BLaER1 treated with 17β-estradiol and CSF1 and Interleukin-3, amounts not matched to agents 10 nM and 100 nM (cell line): Measurements from ENCODE around the gene GRB2.
A peak's percentile ranks its signal among the peaks of the same experiment; 100 is the strongest.

Source experiments
- H3K27ac ChIP-seq, 11 experiments: shearing (Covaris generic); formaldehyde crosslinking; 2 replicates each; pipeline ENCODE4 v1.8.1; 2022
- H3K27me3 ChIP-seq, 11 experiments: shearing (Covaris generic); formaldehyde crosslinking; 2 replicates each; pipeline ENCODE4 v1.8.1; 2022
- H3K36me3 ChIP-seq, 11 experiments: shearing (Covaris generic); formaldehyde crosslinking; 2 replicates each; pipeline ENCODE4 v1.8.1; 2022
- H3K4me1 ChIP-seq, 10 experiments: shearing (Covaris generic); formaldehyde crosslinking; 2 replicates each; pipeline ENCODE4 v1.8.1; 2022
- H3K4me2 ChIP-seq, 11 experiments: shearing (Covaris generic); formaldehyde crosslinking; 2 replicates each; pipeline ENCODE4 v1.8.1; 2022
- H3K4me3 ChIP-seq, 10 experiments: shearing (Covaris generic); formaldehyde crosslinking; 2 replicates each; pipeline ENCODE4 v1.8.1; 2022
- H3K9ac ChIP-seq, 11 experiments: shearing (Covaris generic); formaldehyde crosslinking; 2 replicates each; pipeline ENCODE4 v1.8.1; 2022
- H3K9me3 ChIP-seq, 11 experiments: shearing (Covaris generic); formaldehyde crosslinking; replicated peaks in 1 of 11; 2 replicates each; pipeline ENCODE4 v1.8.1; 2022
- H4K20me1 ChIP-seq, 11 experiments: shearing (Covaris generic); formaldehyde crosslinking; 2 replicates each; pipeline ENCODE4 v1.8.1; 2022
- Cebpa-rat ChIP-seq, 11 experiments: shearing (Covaris generic); IDR thresholded peaks; 2 replicates each; pipeline ENCODE4 v1.8.1; 2022

Gene GRB2

DNA sequence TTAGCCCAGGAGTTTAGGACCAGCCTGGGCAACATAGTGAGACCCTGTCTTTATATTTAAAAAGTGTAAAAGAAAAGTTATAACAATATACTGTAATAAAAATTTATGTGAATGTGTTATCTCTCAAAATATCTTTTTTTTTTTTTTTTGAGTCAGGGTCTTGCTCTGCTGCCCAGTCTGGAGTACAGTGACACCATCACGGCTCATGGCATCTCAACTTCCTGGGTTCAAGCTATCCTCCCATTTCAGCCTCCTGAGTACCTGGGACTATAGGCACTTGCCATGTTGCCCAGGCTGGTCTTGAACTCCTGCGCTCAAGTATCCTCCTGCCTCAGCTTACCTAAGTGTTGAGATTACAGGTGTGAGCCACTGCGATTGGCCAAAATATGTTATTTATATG is 70.8 kb downstream of the GRB2 start:
- Histone ChIP-seq H4K20me1 (peaks cover 8 to 100% (median 89%) of the 10 kb centered on the region in 11 experiments; a peak in 21 of 22 replicates), H3K4me3 (no peak overlapping the region), H3K27me3 (no peaks in the 10 kb centered on the region), H3K4me1 (peaks cover 81 to 95% (median 91%) of the 10 kb centered on the region in 10 experiments), H3K9ac (no peak overlapping the region), H3K9me3 (peaks cover 0 to 3% (median 0%) of the 10 kb centered on the region in 11 experiments; a peak in 1 of 22 replicates), H3K27ac (peak overlapping the region in 4 of 11 experiments; percentile 1 to 29 (median 10); a peak in 3 of 22 replicates), H3K36me3 (peaks cover 35 to 69% (median 50%) of the 10 kb centered on the region in 11 experiments), H3K4me2 (peak overlapping the region; percentile 22 to 99 (median 89); a peak in 16 of 22 replicates)
- TF ChIP-seq Cebpa-rat (IDR thresholded peaks at IDR 0.05), result no peak

DNA sequence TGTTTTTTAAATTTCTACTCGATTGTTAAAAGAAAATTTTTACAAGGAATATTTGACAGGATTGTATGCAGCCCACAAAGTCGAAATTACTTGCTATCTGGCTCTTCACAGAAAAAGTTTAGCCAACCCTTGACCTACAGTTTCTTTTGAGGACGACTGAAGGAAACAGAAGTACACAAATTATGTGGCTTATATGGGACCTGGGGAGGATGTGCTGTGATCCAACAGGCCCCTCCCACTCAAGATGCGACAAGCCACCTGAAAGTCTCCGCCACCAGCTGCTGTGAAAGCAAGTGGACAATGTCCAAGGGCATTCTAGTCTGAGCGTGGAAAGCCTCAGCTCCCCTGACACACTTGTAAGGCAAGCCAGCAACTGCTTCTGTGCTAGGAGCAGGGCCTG is 73.8 kb downstream of the GRB2 start:
- Histone ChIP-seq H3K36me3 (peaks cover 53 to 89% (median 70%) of the 10 kb centered on the region in 11 experiments), H3K4me1 (peaks cover 82 to 96% (median 93%) of the 10 kb centered on the region in 10 experiments), H3K27me3 (no peaks in the 10 kb centered on the region), H3K9ac (0 out of 22 replicates have a peak overlapping the region, but pooled peaks of 1 of the 11 experiments have one; percentile 8), H3K4me3 (no peak overlapping the region), H3K9me3 (peaks cover 0 to 3% (median 0%) of the 10 kb centered on the region in 11 experiments; a peak in 1 of 22 replicates), H3K27ac (peak overlapping the region in 5 of 11 experiments; percentile 2 to 26 (median 14); a peak in 2 of 22 replicates), H3K4me2 (peak overlapping the region in 9 of 11 experiments; percentile 1 to 61 (median 24); a peak in 13 of 22 replicates), H4K20me1 (peaks cover 5 to 100% (median 94%) of the 10 kb centered on the region in 11 experiments; a peak in 21 of 22 replicates)
- no peak for TF ChIP-seq Cebpa-rat (IDR thresholded peaks at IDR 0.05)

DNA sequence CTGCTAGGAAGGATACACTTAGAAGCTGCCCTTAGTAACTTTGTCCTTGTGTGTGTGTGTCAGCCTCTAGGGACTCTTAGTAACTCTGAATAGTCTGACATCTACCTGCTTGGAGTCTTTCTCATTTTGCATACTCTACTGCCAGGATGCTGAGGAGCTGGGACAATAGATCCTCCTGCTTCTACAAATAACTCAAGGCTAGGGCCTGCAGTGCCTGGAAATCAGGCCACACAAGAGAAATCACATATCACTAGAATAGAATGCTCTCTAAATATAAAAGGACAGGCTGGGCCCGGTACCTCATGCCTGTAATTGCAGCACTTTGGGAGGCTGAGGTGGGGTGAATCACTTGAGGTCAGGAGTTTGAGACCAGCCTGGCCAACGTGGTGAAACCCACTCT is 77.7 kb downstream of the GRB2 start:
- TF ChIP-seq Cebpa-rat (IDR thresholded peaks at IDR 0.05), result no peak
- H3K4me3 ChIP-seq, result no peak overlapping the region
- peaks cover 87 to 96% (median 91%) of the 10 kb centered on the region in 10 experiments for H3K4me1 ChIP-seq
- H3K9me3 ChIP-seq, result 0 out of 22 replicates have a peak, but pooled peaks cover 0 to 3% (median 0%) of the 10 kb centered on the region in 11 experiments
- no peaks in the 10 kb centered on the region for H3K27me3 ChIP-seq
- H3K27ac ChIP-seq, result peak overlapping the region in 10 of 11 experiments; percentile 0 to 80 (median 76); a peak in 12 of 22 replicates
- peak overlapping the region in 4 of 11 experiments; percentile 5 to 60 (median 32); a peak in 4 of 22 replicates for H3K9ac ChIP-seq
- peak overlapping the region; percentile 80 to 94 (median 85) for H3K4me2 ChIP-seq
- peaks cover 64 to 91% (median 78%) of the 10 kb centered on the region in 11 experiments for H3K36me3 ChIP-seq
- H4K20me1 ChIP-seq, result peaks cover under 1 to 100% (median 84%) of the 10 kb centered on the region in 11 experiments; a peak in 21 of 22 replicates

DNA sequence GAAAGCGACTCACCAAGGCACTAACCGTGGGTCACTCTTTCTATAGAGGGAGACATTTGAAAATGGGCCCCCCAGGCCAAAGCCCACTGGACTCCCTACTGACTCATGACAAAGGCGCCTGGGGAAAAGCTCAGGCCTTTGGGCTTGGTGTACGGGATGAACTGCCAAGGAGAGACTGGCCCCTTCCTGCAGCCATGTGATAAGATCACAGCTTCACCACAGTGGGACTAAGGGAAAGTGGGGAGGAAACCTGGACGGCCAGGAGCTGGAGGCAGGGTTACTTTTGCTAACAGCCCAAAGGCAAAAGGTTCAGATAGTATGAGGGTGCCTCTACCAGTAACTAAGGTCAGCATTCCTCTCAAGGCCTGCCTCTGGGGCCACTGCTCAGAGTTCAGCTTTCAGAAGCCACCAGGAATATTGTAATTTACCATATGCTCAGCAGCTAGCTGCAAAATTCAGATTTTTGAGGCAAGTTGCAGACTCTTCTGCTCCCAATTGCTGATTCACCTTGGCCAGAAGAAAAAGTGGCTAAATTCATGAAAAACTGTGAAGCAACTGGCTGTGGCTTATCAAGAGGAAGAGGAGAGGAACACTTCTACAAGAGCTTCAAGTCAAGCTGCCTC is 79.1 kb downstream of the GRB2 start:
- TF ChIP-seq Cebpa-rat (IDR thresholded peaks at IDR 0.05), result no peak
- Histone ChIP-seq H3K9ac (peak overlapping the region; percentile 43 to 70 (median 64)), H3K9me3 (0 out of 22 replicates have a peak, but pooled peaks cover 0 to 3% (median 0%) of the 10 kb centered on the region in 11 experiments), H3K36me3 (peaks cover 63 to 91% (median 78%) of the 10 kb centered on the region in 11 experiments), H3K27me3 (no peaks in the 10 kb centered on the region), H3K4me2 (peak overlapping the region; percentile 80 to 94 (median 85)), H4K20me1 (peaks cover 4 to 100% (median 79%) of the 10 kb centered on the region in 11 experiments; a peak in 21 of 22 replicates), H3K27ac (peak overlapping the region; percentile 53 to 80 (median 76)), H3K4me3 (peak overlapping the region in 6 of 10 experiments; percentile 17 to 39 (median 31); a peak in 11 of 20 replicates), H3K4me1 (peaks cover 75 to 88% (median 82%) of the 10 kb centered on the region in 10 experiments)

DNA sequence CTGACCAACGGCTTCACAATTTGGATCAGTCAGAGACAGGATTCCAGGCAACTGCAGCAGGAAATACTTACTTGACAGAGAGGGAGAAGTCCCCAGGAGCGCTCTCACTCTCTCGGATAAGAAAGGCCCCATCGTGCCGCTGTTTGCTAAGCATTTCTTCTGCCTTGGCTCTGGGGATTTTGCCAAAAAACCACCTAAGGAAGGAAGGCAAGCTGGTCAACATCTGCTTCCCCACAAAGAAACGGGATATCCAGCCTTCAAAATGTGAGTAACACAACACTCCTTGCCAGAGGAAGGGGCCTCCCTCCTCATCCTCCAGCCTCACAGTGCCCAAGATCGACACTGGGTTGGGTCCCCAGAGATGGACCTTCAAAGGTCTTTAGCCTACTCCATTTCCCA is 79.7 kb downstream of the GRB2 start:
- Histone ChIP-seq H3K27ac (peak overlapping the region; percentile 53 to 80 (median 76)), H3K4me1 (peaks cover 70 to 83% (median 77%) of the 10 kb centered on the region in 10 experiments), H3K27me3 (no peaks in the 10 kb centered on the region), H3K9ac (peak overlapping the region; percentile 43 to 70 (median 64)), H3K4me2 (peak overlapping the region; percentile 80 to 94 (median 85)), H4K20me1 (peaks cover 4 to 100% (median 76%) of the 10 kb centered on the region in 11 experiments; a peak in 21 of 22 replicates), H3K36me3 (peaks cover 63 to 91% (median 78%) of the 10 kb centered on the region in 11 experiments), H3K4me3 (peak overlapping the region in 7 of 10 experiments; percentile 15 to 39 (median 27); a peak in 12 of 20 replicates), H3K9me3 (no peaks in the 10 kb centered on the region)
- TF ChIP-seq Cebpa-rat (IDR thresholded peaks at IDR 0.05), result no peak

DNA sequence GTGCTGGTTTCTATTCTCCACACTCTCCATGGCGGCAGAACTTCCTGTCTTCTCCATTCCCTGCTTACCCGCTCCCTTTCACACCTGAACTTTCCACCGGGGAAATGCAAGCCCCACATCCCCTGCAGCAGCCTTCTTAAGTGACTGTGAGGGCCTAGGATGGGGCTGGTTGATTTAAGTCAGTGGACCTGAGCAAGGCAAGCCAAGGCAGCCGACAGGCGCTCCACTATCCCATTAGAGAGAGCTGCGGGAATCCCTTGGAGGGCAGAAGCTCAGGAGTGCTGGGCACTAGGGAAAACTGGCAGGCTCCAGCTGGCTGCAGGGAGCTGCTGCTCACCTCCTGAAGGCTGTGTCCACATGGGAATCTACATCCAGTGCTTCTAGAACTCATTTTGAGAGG is 80.1 kb downstream of the GRB2 start:
- H3K36me3 ChIP-seq, result peaks cover 63 to 91% (median 78%) of the 10 kb centered on the region in 11 experiments
- no peaks in the 10 kb centered on the region for H3K9me3 ChIP-seq
- peaks cover 65 to 78% (median 73%) of the 10 kb centered on the region in 10 experiments for H3K4me1 ChIP-seq
- peak overlapping the region in 8 of 10 experiments; percentile 6 to 39 (median 25); a peak in 9 of 20 replicates for H3K4me3 ChIP-seq
- H3K27ac ChIP-seq, result peak overlapping the region; percentile 53 to 80 (median 76)
- peaks cover 4 to 100% (median 71%) of the 10 kb centered on the region in 11 experiments; a peak in 21 of 22 replicates for H4K20me1 ChIP-seq
- H3K9ac ChIP-seq, result peak overlapping the region; percentile 43 to 70 (median 64)
- H3K27me3 ChIP-seq, result no peaks in the 10 kb centered on the region
- TF ChIP-seq Cebpa-rat (IDR thresholded peaks at IDR 0.05), result no peak
- H3K4me2 ChIP-seq, result peak overlapping the region; percentile 80 to 94 (median 85)

DNA sequence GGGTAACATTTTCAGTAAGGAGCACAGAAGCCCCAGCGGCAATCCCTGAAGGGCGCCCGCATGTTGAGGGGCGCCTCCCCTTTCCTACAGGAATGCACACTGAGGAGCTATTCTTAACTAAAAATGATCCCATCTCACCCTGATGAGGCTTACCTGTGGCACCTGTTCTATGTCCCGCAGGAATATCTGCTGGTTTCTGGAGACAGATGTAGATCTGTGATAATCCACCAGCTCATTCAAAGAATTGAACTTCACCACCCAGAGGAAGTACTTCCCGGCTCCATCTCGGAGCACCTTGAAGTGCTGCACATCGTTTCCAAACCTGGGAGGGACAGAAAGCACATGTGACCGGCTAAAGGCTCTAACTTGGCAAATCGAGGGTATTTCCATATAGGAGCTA is 84.0 kb downstream of the GRB2 start:
- TF ChIP-seq Cebpa-rat (IDR thresholded peaks at IDR 0.05), result no peak
- Histone ChIP-seq H3K4me1 (peaks cover 35 to 77% (median 51%) of the 10 kb centered on the region in 10 experiments), H3K9me3 (no peaks in the 10 kb centered on the region), H4K20me1 (peaks cover 4 to 99% (median 57%) of the 10 kb centered on the region in 11 experiments; a peak in 20 of 22 replicates), H3K4me2 (no peak overlapping the region), H3K27ac (no peak overlapping the region), H3K36me3 (peaks cover 72 to 93% (median 88%) of the 10 kb centered on the region in 11 experiments), H3K27me3 (no peaks in the 10 kb centered on the region), H3K9ac (no peak overlapping the region), H3K4me3 (no peak overlapping the region)

DNA sequence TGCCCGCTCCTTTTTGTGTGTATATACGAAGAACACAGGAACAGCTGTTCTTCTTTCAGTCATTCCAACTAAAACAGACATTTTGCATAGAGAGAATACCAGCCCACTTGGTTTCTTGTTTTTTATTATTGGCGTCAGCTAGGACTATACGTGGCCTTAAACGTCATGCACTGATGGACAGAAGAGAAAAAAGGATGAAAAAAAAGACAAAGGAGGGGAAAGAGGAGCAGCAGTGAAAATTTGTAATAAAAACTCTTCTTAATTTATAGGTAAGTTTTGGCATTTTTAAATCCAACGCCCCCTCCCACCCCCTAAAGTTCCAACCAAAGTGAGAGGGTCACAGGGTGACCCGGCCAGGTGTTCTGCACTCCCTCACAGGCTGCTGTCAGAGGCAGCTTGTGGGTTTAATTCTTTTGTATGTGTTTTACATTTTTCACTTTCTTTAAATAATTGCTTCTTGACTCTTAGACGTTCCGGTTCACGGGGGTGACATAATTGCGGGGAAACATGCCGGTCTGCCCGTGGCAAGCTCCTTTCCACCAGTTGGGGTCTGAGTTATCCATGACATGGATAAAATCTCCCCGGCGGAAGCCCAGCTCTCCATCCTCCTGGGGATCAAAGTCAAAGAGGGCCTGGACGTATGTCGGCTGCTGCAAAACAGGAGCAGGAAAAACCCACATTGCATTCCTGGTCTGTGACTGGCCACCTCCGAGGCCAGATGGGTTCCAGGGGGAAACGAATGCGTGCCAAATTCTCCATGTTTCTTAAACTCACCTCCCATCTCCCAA is 85.4 kb downstream of the GRB2 start:
- Histone ChIP-seq H3K9ac (peak overlapping the region in 1 of 11 experiments; percentile 14; a peak in 1 of 22 replicates), H3K27me3 (no peaks in the 10 kb centered on the region), H3K4me3 (no peak overlapping the region), H3K27ac (no peak overlapping the region; a peak in 1 of 22 replicates), H3K36me3 (peaks cover 72 to 96% (median 84%) of the 10 kb centered on the region in 11 experiments), H3K4me2 (0 out of 22 replicates have a peak overlapping the region, but pooled peaks of 1 of the 11 experiments have one; percentile 89), H4K20me1 (peaks cover 4 to 91% (median 43%) of the 10 kb centered on the region in 11 experiments; a peak in 19 of 22 replicates), H3K9me3 (no peaks in the 10 kb centered on the region), H3K4me1 (peaks cover 21 to 77% (median 44%) of the 10 kb centered on the region in 10 experiments)
- TF ChIP-seq Cebpa-rat (IDR thresholded peaks at IDR 0.05), result no peak
